ENCODE measurements around the gene CCDC63.

The CCDC63 gene

DNA sequence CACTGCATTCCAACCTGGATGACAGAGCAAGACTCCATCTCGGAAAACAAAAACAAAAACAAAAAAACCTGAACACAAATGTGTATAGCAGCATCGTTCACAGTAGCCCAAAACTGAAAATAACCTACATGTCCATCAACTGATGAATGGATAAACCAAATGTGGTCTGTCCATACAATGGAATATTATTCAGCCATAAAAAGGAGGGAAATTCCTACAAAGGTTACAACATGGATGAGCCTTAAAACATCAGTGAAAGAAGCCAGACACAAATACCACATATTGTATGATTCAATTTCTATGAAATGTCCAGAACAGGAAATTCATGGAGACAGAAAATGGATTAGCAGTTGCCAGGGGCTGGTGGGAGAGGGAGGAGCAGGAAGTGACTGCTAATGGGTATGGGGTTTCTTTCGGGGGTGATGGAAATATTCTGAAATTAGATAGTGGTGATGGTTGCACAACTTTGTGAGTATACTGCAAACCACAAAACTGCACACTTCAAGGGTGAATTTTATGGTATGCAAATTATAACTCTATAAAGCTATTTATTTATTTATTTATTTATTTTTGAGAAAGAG is 69.6 kb downstream of the CCDC63 start:
- DNase-seq (ENCODE audit: low read depth) = no peak
- no peak overlapping the region for H3K4me3 ChIP-seq (ENCODE audit: low read depth, low read length)
- TF ChIP-seq, protein P1, sequence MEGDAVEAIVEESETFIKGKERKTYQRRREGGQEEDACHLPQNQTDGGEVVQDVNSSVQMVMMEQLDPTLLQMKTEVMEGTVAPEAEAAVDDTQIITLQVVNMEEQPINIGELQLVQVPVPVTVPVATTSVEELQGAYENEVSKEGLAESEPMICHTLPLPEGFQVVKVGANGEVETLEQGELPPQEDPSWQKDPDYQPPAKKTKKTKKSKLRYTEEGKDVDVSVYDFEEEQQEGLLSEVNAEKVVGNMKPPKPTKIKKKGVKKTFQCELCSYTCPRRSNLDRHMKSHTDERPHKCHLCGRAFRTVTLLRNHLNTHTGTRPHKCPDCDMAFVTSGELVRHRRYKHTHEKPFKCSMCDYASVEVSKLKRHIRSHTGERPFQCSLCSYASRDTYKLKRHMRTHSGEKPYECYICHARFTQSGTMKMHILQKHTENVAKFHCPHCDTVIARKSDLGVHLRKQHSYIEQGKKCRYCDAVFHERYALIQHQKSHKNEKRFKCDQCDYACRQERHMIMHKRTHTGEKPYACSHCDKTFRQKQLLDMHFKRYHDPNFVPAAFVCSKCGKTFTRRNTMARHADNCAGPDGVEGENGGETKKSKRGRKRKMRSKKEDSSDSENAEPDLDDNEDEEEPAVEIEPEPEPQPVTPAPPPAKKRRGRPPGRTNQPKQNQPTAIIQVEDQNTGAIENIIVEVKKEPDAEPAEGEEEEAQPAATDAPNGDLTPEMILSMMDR (IDR thresholded peaks at IDR 0.05; ENCODE audit: control insufficient read depth, extremely low read depth, insufficient read depth) = no peak

DNA sequence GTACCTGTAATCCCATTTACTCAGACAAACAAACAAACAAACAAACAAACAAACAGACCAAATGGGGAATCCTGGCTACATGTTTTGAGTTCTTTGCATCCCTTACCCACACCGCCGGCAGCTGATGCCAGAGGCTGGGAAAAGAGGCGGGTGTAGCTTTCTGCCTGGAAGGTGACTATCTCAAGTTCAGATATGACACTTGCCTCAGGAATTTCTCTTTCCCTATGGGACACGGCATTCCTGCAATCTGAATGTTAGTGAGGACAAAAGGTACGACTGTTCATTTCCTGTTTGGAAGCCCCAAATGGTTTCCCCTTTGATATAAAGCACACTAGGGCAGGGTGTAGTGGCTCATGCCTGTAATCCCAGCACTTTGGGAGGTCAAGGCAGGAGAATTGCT is 70.7 kb downstream of the CCDC63 start:
- no peak overlapping the region for H3K4me3 ChIP-seq (ENCODE audit: low read depth, low read length)

DNA sequence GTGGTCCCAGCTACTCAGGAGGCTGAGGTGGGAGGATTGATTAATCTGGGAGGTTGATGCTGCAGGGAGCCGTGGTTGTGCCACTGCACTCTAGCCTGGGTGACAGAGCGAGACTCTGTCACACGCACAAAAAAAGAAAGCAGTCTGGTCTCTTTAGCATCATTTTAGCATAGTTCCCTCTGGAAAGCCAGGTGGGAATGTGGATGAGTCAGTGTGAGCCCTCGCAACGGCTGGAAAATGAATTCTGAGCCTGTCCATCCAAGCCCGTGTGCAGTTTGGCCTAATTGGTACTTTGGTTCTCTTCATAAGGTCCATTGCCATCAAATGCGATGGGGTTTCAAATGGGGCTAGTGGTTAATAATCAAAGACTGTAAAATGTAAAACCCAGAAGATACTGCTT is 71.2 kb downstream of the CCDC63 start:
- TF ChIP-seq, protein P1 (IDR thresholded peaks at IDR 0.05; ENCODE audit: control insufficient read depth, extremely low read depth, insufficient read depth) = no peak
- DNase-seq (ENCODE audit: low read depth) = no peak
- H3K4me3 ChIP-seq (ENCODE audit: low read depth, low read length) = no peak overlapping the region

More for the DNA sequence above, 70.7 kb downstream of the CCDC63 start:
- TF ChIP-seq, protein P1 (IDR thresholded peaks at IDR 0.05; ENCODE audit: control insufficient read depth, extremely low read depth, insufficient read depth) = no peak
- DNase-seq (ENCODE audit: low read depth) = no peak

DNA sequence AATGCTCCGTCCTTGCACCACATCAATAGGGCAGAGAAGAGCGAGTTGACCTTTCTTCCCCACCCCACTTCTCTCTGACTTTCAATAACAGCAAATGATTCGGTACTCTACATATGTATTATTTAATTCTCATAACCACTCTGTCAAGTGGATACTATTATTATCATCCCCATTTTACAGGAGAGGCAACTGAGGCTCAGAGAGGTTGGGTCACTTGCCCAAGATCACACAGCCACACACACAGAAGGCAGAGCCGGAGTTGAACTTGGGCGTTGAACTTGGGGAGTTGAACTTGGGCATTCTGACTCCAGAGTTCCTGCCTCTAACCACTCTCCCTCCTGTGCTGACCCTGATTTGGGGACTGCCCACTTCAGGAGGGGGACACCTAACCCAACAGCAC is 72.9 kb downstream of the CCDC63 start:
- no peak overlapping the region for H3K4me3 ChIP-seq (ENCODE audit: low read depth, low read length)
- TF ChIP-seq, protein P1 (IDR thresholded peaks at IDR 0.05; ENCODE audit: control insufficient read depth, extremely low read depth, insufficient read depth) = no peak
- no peak for DNase-seq (ENCODE audit: low read depth)

DNA sequence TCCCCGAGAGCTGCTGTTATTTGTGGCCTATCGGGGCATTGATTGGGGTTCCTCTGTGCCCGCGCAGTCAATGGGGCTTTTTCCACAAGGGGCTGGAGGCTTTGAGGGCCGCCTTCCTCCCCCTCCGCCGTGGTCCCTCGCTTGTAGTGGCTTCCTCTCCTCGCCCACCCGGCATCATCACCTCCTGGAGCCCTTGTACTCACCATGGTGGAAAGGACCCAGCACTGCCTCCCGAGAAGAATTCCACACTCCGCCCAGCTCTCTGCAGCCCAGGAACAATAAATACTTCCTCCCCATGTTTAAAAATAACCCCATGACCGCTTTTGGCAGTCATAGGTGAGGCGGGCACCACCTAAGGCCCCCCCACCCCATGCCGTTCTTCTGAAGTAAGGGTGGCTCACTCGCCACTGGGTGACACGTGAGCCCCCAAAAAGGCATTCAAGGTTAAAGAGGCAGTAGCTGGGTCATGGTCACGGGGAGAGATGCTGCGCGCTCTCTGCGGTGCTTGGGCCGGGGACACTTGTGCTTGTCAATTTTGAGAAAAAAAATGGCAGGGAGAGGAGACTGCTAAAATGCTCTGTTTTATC is 73.6 kb downstream of the CCDC63 start, which contains the start of gene MYL2:
Gene MYL2 (minus strand): TSS at position 256 of the 587 bp plus-strand sequence. CDS start 50 bp downstream, at position 206.
- TF ChIP-seq, protein P1 (IDR thresholded peaks at IDR 0.05; ENCODE audit: control insufficient read depth, extremely low read depth, insufficient read depth) = no peak
- no peak within 1 kb of the TSS for H3K4me3 ChIP-seq (ENCODE audit: low read depth, low read length)
- DNase-seq (ENCODE audit: low read depth) = no peak

DNA sequence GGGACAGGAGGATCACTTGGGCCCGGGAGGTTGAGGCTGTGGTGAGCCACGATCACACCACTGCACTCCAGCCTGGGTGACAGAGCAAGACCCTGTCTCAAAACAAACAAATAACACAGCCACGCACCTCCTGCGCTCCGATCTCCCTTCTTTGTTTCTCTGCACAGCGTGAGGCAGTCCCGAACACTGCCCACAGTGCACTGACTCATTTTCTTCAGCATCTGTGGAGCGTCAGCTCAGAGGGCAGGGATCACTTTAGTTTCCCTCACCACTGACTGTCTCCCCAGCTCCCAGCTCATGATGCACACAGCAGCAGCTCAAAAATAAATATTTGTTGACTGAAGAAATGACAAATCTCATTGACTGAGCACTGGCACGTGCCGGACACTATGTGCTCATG is 74.5 kb downstream of the CCDC63 start:
- H3K4me3 ChIP-seq (ENCODE audit: low read depth, low read length) = no peak overlapping the region
- DNase-seq (ENCODE audit: low read depth) = no peak
- TF ChIP-seq, protein P1 (IDR thresholded peaks at IDR 0.05; ENCODE audit: control insufficient read depth, extremely low read depth, insufficient read depth) = no peak

DNA sequence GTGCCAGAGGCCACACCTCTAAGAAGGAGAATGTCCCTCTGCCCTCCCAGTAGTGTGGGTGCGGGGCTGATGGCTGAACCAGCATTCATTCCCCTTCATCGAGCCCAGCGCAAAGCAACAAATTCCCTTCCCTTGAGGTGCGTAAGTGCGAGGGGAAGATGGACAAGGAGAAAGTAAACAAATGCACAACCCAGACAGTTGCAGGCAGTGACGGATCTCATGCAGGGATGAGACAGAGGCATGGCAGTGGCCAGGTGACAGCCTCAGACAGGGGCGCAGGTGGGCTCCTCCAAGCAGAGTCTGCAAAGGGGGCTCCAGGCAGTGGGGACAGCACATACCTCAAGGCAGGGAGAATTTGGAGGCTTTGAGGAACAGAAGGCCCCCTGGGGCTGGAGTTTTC is 75.9 kb downstream of the CCDC63 start:
- TF ChIP-seq, protein P1 (IDR thresholded peaks at IDR 0.05; ENCODE audit: control insufficient read depth, extremely low read depth, insufficient read depth) = no peak
- H3K4me3 ChIP-seq (ENCODE audit: low read depth, low read length) = no peak overlapping the region
- no peak for DNase-seq (ENCODE audit: low read depth)

All from LNCaP clone FGC (cell line).